HCT116 (cell line): ENCODE measurements around the gene NCAPD2.

Experiments used
- POLR2A ChIP-seq: IDR thresholded peaks from 2 replicates; pipeline ENCODE4 v1.7.0; 2011; ENCODE audit warnings: borderline replicate concordance; ENCODE audit not compliant: insufficient read depth, insufficient read length; ENCODE audit errors: extremely low read depth
- ZNF274 ChIP-seq: fragments of 200-500 bp; sonication (Bioruptor generic); IDR thresholded peaks from 2 replicates; pipeline ENCODE4 v1.6.1; 2014; ENCODE audit warnings: mild to moderate bottlenecking, low read depth, low read length, inconsistent platforms

GRCh38 chr12:6538420-6539313 lies 44.8 kb downstream of the NCAPD2 start:
- no peak for TF ChIP-seq ZNF274
- TF ChIP-seq POLR2A = peak; percentile 62
